ENCODE results near the gene CYSLTR1. TPM values are rescaled to one million over a fixed set of nuclear protein-coding genes. Genes with fewer than 3 reads are reported as not detected.

The CYSLTR1 gene
- total RNA-seq, 1 experiment from 2014 or later: 2.1 TPM

Other genes starting within 250 kb of the CYSLTR1 start
- gene PGK1, start 223.4 kb downstream of the CYSLTR1 start, total RNA-seq (2021): 432 and 438 TPM in 2 replicates
- 40.7 and 41.6 TPM in 2 replicates for gene TAF9B, start 188.0 kb downstream of the CYSLTR1 start, total RNA-seq (2021)